ENCODE results near the gene S100A1. TPM values are rescaled to one million over a fixed set of nuclear protein-coding genes. Genes with fewer than 3 reads are reported as not detected.
A peak's percentile ranks its signal among the peaks of the same experiment; 100 is the strongest.

Gene S100A1
- total and polyA plus RNA-seq, 2 of the 13 experiments (the other 11 are each of a cell fraction or from before 2014, with no cell fraction given) = 120 to 251 TPM

GRCh38 chr1:153629971-153630370 is 1.7 kb downstream of the S100A1 start:
- ATAC-seq = peak; percentile 2; the same call in 1 of the 3 replicates
- Histone ChIP-seq H3K9me3 (ENCODE audit: low read length) (no peaks in the 10 kb centered on the region), H3K36me3 (replicated peaks in 1 of 2; ENCODE audit: control insufficient read depth in 1 of 2, insufficient read depth in 2 of 2, low read length in 2 of 2) (peaks cover 0 to 2% of the 10 kb centered on the region in 2 experiments; a peak in 2 of 5 replicates), H2AFZ (ENCODE audit: low read length) (no peak overlapping the region), H3K9ac (ENCODE audit: insufficient read depth, low read depth, low read length) (peak overlapping the region; percentile 78), H3K79me2 (ENCODE audit: insufficient read depth, low read length) (peaks cover 43% of the 10 kb centered on the region), H3K4me3 (replicated peaks in 1 of 3; ENCODE audit: insufficient read depth in 1 of 3, low read depth in 2 of 3, low read length in 3 of 3) (peak overlapping the region; percentile 55 to 84 (median 72); a peak in 5 of 6 replicates), H4K20me1 (ENCODE audit: insufficient read depth, low read length) (peaks cover 3% of the 10 kb centered on the region; the same call in 1 of the 2 replicates), H3K27ac (ENCODE audit: extremely low read length, insufficient read depth, low read length) (peak overlapping the region; percentile 87), H3K4me1 (ENCODE audit: insufficient read depth, low read length) (peaks cover 71% of the 10 kb centered on the region), H3K4me2 (ENCODE audit: low read depth, low read length) (peak overlapping the region; percentile 91), H3K27me3 (ENCODE audit: control insufficient read depth in 1 of 2, insufficient read depth in 2 of 2, low read length in 2 of 2) (no peaks in the 10 kb centered on the region)
- in situ Hi-C loops (cut with HindIII; ENCODE audit: extremely low pct_ligation_motif_present, low pct_unique_long_range_greater_than_20kb) = loop anchor here (5.0 kb wide), 2 partner anchors 58 to 123 kb away; no protein-coding TSS in a partner anchor
- no peak for FAIRE-seq
- intact Hi-C loops (cut with micrococcal nuclease; ENCODE audit: unreplicated experiment) = loop anchor here (5.0 kb wide), 2 partner anchors 42 to 118 kb away; partner anchors contain the start of gene ILF2
- no TSS peak for BruUV-seq (replicated peaks)
- WGBS (ENCODE audit: low lambda C conversion rate) = 80% methylated on average over 1 of the region's 1 CpG
- no peak for DNase-seq (ENCODE audit: low spot score)
- CTCF ChIA-PET (ENCODE audit: low intra/inter-chr PET ratio, low total read pairs) = no interaction called here
- POLR2A ChIA-PET = interaction anchor here (1.0 to 15.2 kb wide), 5 partner anchors 12 to 98 kb away, joined by 3 to 390 read pairs (median 3); partner anchors contain the start of genes S100A14 and S100A16
- TF ChIP-seq MED8 (CRISPR knock-in tag; IDR thresholded peaks at IDR 0.05; ENCODE audit: insufficient replicate concordance) (peak; percentile 41), PAX8 (CRISPR knock-in tag; IDR thresholded peaks at IDR 0.05; ENCODE audit: borderline replicate concordance) (no peak), ZNF687 (CRISPR knock-in tag; IDR thresholded peaks at IDR 0.05) (peak; percentile 55; the same call in 1 of the 2 replicates), ZNF512B (CRISPR knock-in tag; IDR thresholded peaks at IDR 0.05; ENCODE audit: borderline replicate concordance) (no peak), PRDM15 (CRISPR knock-in tag; IDR thresholded peaks at IDR 0.05) (no peak), FOXJ3 (CRISPR knock-in tag; IDR thresholded peaks at IDR 0.05; ENCODE audit: borderline replicate concordance) (no peak), RNF219 (CRISPR knock-in tag; IDR thresholded peaks at IDR 0.05) (no peak)
